ENCODE measurements around the gene ANKRD36C. TPM values are rescaled to one million over a fixed set of nuclear protein-coding genes. Genes with fewer than 3 reads are reported as not detected.
"Not testable (repeated sequence)": the region's sequence is repeated elsewhere in the genome, so short reads cannot be mapped to it uniquely, and the experiment has no call there.

ANKRD36C gene
- total RNA-seq, 1 donor from 2014 or later, result 78.8 TPM

DNA sequence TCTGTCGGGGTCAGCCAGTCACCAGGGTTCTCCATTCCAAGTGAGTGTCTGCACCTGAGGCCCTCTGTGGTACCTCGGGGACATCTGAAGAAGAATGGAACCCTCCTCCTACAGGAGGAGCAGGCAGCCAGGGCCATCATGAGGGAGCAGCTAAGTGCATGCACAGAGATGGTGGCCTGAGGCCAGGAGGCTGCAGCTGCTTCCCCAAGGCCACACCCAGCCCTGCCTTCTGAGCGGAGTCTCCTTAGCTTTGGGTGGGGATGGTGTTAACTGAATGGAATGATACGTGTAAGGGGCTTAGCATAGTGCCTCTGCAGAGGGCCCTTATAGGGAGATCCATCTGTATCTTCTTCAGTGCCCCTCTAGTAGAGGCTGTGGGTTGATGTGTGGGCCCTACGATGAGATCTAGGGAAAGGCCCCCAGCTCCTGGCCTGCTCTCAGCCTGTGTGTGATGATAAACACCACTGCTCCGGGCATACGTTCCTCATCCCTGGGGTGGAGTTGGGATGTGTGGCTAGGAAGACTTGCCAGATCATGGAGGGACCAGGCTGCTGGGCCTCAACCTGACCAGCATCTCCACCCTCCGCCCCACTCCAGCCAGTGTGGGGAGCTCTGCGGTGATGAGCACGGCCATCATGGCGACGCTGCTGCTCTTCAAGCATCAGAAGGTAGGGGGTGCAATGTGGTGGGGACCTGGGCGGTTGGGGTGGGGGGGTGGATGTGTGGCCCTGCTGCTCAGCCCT lies 192.3 kb downstream of the ANKRD36C start:
- intact Hi-C loops (cut with micrococcal nuclease), result not testable (repeated sequence)

DNA sequence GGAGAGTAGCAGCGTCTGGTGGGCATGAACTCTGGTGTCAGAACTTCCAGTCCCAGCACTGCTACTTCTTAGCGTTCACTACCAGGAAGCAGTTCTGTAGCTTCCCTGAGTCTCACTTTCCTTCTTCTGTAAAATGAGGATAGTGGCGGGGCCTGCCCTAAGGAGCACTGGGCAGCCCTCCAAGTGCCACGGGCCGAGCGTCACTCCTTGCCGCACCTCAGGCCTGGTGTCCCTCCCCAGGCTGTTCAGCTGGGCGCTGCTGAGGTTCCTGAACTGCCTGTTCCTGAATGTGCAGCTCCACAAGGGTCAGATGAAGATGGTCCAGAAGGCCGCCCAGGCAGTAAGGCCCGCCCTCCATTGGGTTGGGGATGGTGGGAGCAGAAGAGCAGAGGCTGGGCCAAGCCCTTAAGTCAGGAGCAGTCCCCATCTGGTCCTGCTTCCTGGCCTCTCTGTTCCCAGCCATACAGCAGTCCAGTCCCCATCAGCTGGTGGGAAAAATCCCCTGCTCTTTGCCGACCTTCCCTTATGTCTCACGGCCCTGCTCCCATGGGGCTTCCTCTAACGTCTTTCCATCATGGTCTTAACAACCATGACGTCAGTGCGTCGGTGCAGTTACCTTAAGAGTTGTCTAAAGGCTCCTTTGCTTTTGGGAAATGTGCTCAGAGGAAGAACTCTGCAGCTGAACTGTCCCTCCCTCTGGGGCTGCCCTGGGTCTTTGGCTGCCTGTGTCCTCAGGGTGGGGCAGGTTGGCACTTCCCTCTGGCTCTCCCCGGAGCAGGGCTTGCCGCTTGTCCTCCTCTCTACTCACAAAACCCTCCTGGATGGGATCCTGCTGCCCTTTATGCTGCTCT lies 195.2 kb downstream of the ANKRD36C start:
- intact Hi-C loops (cut with micrococcal nuclease), result not testable (repeated sequence)

DNA sequence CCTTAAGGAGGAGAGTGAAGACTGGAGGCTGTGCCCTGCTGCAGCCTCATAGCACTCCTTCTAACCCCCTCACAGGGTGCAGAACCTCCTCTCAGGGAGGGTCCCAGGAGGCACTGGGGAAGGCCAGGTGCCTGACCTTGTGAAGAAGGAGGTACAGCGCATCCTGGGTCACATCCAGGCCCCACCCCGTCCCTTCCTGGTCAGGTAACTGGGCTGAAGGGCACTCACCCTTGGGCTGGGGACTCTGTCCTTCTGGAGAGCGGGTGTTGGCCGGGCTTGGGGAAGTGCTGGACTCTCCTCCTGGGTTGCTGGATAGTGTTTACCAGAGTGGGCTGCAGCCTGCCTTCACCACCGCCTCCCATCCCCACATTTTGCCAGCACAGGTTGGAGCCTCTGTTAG lies 197.7 kb downstream of the ANKRD36C start:
- intact Hi-C loops (cut with micrococcal nuclease), result not testable (repeated sequence)

DNA sequence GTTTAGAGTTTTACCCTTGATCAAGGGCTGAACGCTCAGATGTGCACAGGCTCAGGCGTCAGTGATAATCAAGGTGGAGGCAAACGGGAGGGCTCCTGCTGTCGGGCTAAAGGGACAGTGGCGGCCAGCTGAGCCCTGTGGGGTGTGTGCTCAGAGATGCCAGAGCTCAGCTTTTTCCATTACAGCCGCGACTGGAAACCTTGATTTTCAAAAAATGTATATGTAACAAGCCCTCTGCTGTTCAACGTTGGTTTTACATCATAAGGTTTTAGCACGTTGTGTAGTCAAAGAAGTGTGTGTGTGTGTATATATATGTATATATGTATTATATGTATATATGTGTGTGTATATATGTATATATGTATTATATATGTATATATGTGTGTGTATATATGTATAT lies 201.4 kb downstream of the ANKRD36C start:
- intact Hi-C loops (cut with micrococcal nuclease), result not testable (repeated sequence)

DNA sequence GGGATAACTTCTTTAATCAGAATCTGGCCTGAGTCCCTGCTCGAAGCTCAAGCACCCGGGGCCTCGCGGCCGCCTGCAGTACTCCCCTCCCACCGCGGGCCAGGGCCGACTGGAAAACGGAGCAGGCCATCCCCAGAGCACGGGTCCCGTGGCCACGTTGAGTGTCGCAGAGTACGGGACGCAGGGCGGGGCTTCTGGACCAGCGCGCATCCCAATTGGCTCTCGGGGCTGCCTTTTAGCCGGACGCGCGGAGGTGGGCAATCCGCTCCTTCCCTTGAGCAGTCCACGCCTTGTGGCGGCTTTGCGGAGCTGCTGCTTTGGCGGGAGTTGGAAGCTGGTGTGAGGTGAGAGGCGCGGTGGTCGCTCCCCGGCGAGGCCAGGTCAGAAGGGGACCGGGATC lies 202.2 kb downstream of the ANKRD36C start:
- intact Hi-C loops (cut with micrococcal nuclease), result not testable (repeated sequence)

DNA sequence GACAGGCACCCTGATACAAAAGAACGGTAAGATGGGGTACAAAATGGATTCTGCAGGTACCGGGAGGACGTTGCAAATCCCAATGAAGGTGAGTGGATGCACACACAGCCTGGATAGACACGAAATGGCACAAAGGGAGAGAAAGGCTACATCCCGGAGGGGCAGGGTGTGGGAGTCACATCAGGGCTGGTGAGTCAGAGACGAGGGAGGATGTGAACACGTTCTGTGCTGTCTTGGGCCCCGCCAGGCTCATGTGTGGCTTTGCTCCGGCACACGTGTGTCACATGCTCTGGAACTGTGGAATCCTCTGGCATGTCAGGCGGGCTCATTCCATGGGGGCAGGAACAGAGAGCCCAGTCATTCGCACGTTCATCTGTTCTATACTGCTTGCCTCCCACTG lies 203.0 kb downstream of the ANKRD36C start:
- intact Hi-C loops (cut with micrococcal nuclease), result not testable (repeated sequence)

Other genes starting within 250 kb of the ANKRD36C start
- gene GPAT2, start 43.1 kb upstream of the ANKRD36C start, total RNA-seq, result 9.8 and 10.2 TPM in 2 replicates
- 0.05 and 0.07 TPM in 2 replicates for gene ADRA2B, start 124.7 kb upstream of the ANKRD36C start, total RNA-seq
- 1.1 TPM in 1 of 2 replicates, not detected in the other for gene ASTL, start 146.7 kb upstream of the ANKRD36C start, total RNA-seq
- 71.0 and 74.7 TPM in 2 replicates for gene DUSP2, start 153.6 kb upstream of the ANKRD36C start, total RNA-seq
- 124 and 136 TPM in 2 replicates for gene STARD7, start 217.0 kb upstream of the ANKRD36C start, total RNA-seq